H4 (cell line): ENCODE measurements around the gene IL24. TPM values are rescaled to one million over a fixed set of nuclear protein-coding genes. Genes with fewer than 3 reads are reported as not detected.

Source experiments
- DNase-seq: peaks from one replicate; pipeline ENCODE4 v3.0.0-alpha.2; 2015; ENCODE audit warnings: low spot score
- total RNA-seq: library from RNA; depleted of rRNA; stranded (reverse); fragments of >200 nt; shearing (Covaris generic); gene quantifications from 2 replicates; pipeline ENCODE4 v1.2.3, GENCODE V29; 2014; rRNA removed

Gene IL24
- total RNA-seq, 1 experiment from 2014 or later = 1.1 TPM

DNA sequence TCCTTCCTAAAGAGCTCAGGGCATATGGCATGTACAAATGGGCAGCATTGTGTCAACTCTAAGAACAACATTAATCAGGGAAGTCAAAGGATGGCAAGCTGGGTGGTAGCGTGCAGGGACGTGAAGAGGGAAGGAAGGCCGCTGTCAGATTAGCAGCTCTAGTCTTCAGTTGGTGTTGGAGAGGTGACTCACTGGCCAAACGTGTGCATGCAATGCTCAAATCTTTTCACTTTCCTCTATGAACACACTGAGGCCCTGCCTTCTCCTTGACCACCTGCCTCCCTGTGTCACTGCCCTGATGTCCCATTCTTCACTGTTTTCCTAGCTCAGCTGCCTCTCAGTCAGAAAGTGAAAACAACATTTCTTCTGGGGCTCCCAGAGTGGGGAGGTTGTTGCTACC is 54.9 kb downstream of the IL24 start:
- DNase-seq = no peak

DNA sequence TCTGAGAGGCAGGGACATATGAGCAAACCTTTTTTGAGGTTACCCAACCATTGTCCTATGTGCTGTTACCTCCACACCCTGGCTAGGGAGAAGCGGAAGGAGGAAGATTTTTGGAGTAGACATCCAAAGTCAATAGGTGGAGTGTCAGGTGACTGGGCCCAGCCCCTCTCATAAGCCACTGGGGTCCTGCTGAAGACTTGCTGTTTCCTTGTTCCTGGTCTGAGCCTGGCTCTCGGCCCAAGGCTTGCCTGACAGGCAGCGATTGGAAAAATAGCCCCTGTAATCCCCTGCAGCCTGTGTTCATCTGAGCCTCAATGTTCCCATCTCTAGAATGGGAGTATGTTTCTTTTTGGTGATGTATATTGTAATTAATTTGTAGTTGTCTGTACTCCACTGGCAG is 55.9 kb downstream of the IL24 start:
- no peak for DNase-seq

DNA sequence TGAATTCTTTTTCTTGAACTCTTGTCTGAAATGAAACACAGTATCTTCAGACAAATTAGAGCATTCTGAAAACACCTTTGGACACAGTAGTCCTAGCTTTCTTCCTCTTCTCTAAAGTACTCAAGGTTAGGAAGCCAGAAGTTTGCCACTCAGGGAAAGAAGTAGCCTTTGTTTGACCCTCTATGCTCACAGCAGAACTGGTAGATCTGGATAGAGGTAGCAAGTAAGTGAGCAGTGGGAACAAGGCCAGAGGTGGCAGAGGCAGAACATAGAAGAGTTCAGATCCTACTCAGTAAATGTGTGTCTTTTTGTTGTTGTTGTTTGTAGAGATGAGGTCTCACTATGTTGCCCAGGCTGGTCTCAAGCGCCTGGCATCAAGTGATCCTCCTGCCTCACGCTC is 56.4 kb downstream of the IL24 start:
- no peak for DNase-seq

Other genes with a start within 250 kb of the IL24 start
- gene MAPKAPK2, start 212.5 kb upstream of the IL24 start, total RNA-seq = 11.8 and 12.7 TPM in 2 replicates
- not detected in 2 replicates for gene IL19, start 126.7 kb upstream of the IL24 start, total RNA-seq
- not detected in 2 replicates for gene IL10, start 124.9 kb upstream of the IL24 start, total RNA-seq
- gene IL20, start 31.8 kb upstream of the IL24 start, total RNA-seq = not detected in 2 replicates
- gene FCMR, start 24.5 kb downstream of the IL24 start, total RNA-seq = 0.12 and 1.3 TPM in 2 replicates
- 0.02 TPM in 1 of 2 replicates, not detected in the other for gene PIGR, start 49.0 kb downstream of the IL24 start, total RNA-seq
- not detected in 2 replicates for gene FCAMR, start 73.0 kb downstream of the IL24 start, total RNA-seq
- gene C1orf116, start 135.3 kb downstream of the IL24 start, total RNA-seq = not detected in 2 replicates
- 3.5 and 3.9 TPM in 2 replicates for gene YOD1, start 153.8 kb downstream of the IL24 start, total RNA-seq
- 5.6 and 6.0 TPM in 2 replicates for gene PFKFB2, start 155.8 kb downstream of the IL24 start, total RNA-seq
- not detected in 2 replicates for gene C4BPB, start 191.4 kb downstream of the IL24 start, total RNA-seq
- 0.15 TPM in 1 of 2 replicates, not detected in the other for gene C4BPA, start 206.8 kb downstream of the IL24 start, total RNA-seq